ENCODE results near the gene GALNT2. TPM values are rescaled to one million over a fixed set of nuclear protein-coding genes. Genes with fewer than 3 reads are reported as not detected.

The GALNT2 gene
- polyA plus RNA-seq, 2 of the 4 experiments (the other 2 are of a cell fraction) = 66.9 to 114 TPM

GRCh38 chr1:230196077-230196476 lies 129.0 kb downstream of the GALNT2 start:
- 0 out of 3 replicates have a peak, but pooled peaks cover 6% of the 10 kb centered on the region for H3K4me1 ChIP-seq
- DNase-seq (ENCODE audit: low read depth in 1 of 2, low spot score in 1 of 2) (no peak), FAIRE-seq (no peak), ATAC-seq (no peak)
- ChIA-PET CTCF (interaction anchor here (1.2 kb wide), 1 partner anchor 19 kb away, joined by 3 read pairs; no protein-coding TSS in a partner anchor), POLR2A (no interaction called here)
- H3K4me3 ChIP-seq = no peak overlapping the region
- 94% methylated on average over 5 of the region's 5 CpGs for WGBS (ENCODE audit: missing lambda C conversion rate)
- H3K9me3 ChIP-seq = no peaks in the 10 kb centered on the region
- H3K27ac ChIP-seq = no peak overlapping the region
- TF ChIP-seq POLR2A (IDR thresholded peaks at IDR 0.05; ENCODE audit: low read length) (no peak), NR3C1 (IDR thresholded peaks at IDR 0.05) (no peak), EP300 (IDR thresholded peaks at IDR 0.05) (no peak), FOXS1 (CRISPR knock-in tag; IDR thresholded peaks at IDR 0.05) (no peak), HOXA7 (CRISPR knock-in tag; IDR thresholded peaks at IDR 0.05) (no peak), FOSB (CRISPR knock-in tag; IDR thresholded peaks at IDR 0.05) (no peak), FOSL2 (IDR thresholded peaks at IDR 0.05) (no peak), FOSL2 (CRISPR knock-in tag; IDR thresholded peaks at IDR 0.05) (no peak), HEYL (CRISPR knock-in tag; IDR thresholded peaks at IDR 0.05) (no peak), CBX8 (IDR thresholded peaks at IDR 0.05) (no peak), BHLHE40 (IDR thresholded peaks at IDR 0.05; ENCODE audit: low read depth, low read length) (no peak)
- TF ChIP-seq, protein P1, sequence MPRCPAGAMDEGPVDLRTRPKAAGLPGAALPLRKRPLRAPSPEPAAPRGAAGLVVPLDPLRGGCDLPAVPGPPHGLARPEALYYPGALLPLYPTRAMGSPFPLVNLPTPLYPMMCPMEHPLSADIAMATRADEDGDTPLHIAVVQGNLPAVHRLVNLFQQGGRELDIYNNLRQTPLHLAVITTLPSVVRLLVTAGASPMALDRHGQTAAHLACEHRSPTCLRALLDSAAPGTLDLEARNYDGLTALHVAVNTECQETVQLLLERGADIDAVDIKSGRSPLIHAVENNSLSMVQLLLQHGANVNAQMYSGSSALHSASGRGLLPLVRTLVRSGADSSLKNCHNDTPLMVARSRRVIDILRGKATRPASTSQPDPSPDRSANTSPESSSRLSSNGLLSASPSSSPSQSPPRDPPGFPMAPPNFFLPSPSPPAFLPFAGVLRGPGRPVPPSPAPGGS (IDR thresholded peaks at IDR 0.05) = no peak
- TF ChIP-seq, protein P2, sequence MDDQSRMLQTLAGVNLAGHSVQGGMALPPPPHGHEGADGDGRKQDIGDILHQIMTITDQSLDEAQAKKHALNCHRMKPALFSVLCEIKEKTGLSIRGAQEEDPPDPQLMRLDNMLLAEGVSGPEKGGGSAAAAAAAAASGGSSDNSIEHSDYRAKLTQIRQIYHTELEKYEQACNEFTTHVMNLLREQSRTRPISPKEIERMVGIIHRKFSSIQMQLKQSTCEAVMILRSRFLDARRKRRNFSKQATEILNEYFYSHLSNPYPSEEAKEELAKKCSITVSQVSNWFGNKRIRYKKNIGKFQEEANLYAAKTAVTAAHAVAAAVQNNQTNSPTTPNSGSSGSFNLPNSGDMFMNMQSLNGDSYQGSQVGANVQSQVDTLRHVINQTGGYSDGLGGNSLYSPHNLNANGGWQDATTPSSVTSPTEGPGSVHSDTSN (IDR thresholded peaks at IDR 0.05) = no peak
- H3K4me2 ChIP-seq = no peak overlapping the region

GRCh38 chr1:230197644-230198567 lies 130.9 kb downstream of the GALNT2 start:
- POLR2A ChIA-PET = no interaction called here
- Histone ChIP-seq H3K27ac (no peak overlapping the region), H3K4me2 (no peak overlapping the region), H3K4me1 (0 out of 3 replicates have a peak, but pooled peaks cover 6% of the 10 kb centered on the region), H3K4me3 (no peak overlapping the region), H3K9me3 (no peaks in the 10 kb centered on the region)
- FAIRE-seq = no peak
- no peak for DNase-seq (ENCODE audit: low read depth in 1 of 2, low spot score in 1 of 2)
- no peak for ATAC-seq
- CTCF ChIA-PET = interaction anchor here (0.6 kb wide), 1 partner anchor 68 kb away, joined by 3 read pairs; no protein-coding TSS in a partner anchor
- TF ChIP-seq SREBF2 (IDR thresholded peaks at IDR 0.05) (no peak), CEBPB (IDR thresholded peaks at IDR 0.05) (no peak), JUN (IDR thresholded peaks at IDR 0.05) (no peak), FOSB (CRISPR knock-in tag; IDR thresholded peaks at IDR 0.05) (no peak), GATA3 (IDR thresholded peaks at IDR 0.05; ENCODE audit: borderline replicate concordance) (no peak), MAFK (IDR thresholded peaks at IDR 0.05; ENCODE audit: partially characterized antibody) (no peak), E2F6 (IDR thresholded peaks at IDR 0.05; ENCODE audit: borderline replicate concordance, low read depth) (no peak), ZC3H11A (IDR thresholded peaks at IDR 0.05) (no peak), TP53 (CRISPR knock-in tag; IDR thresholded peaks at IDR 0.05) (no peak), HEYL (CRISPR knock-in tag; IDR thresholded peaks at IDR 0.05) (no peak)
- TF ChIP-seq, protein P3, sequence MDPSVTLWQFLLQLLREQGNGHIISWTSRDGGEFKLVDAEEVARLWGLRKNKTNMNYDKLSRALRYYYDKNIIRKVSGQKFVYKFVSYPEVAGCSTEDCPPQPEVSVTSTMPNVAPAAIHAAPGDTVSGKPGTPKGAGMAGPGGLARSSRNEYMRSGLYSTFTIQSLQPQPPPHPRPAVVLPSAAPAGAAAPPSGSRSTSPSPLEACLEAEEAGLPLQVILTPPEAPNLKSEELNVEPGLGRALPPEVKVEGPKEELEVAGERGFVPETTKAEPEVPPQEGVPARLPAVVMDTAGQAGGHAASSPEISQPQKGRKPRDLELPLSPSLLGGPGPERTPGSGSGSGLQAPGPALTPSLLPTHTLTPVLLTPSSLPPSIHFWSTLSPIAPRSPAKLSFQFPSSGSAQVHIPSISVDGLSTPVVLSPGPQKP (IDR thresholded peaks at IDR 0.05; ENCODE audit: low read depth, low read length) = no peak
- 92% methylated on average over 39 of the region's 41 CpGs for WGBS (ENCODE audit: missing lambda C conversion rate)

All from A549 (cell line).